B cell (primary cell): Measurements from ENCODE around the gene NRG2.

Experiments used
- EZH2 ChIP-seq: IDR thresholded peaks from 2 replicates; pipeline ENCODE4 v1.6.1; 2012; ENCODE audit warnings: borderline replicate concordance, low read depth, mild to moderate bottlenecking, moderate library complexity, low read length; ENCODE audit not compliant: insufficient read depth, poor library complexity, severe bottlenecking
- TF ChIP-seq, protein P1 (sequence below): fragments of 200-600 bp; IDR thresholded peaks from one replicate; pipeline ENCODE4 v1.8.0; 2022; ENCODE audit warnings: antibody characterized with exemption, mild to moderate bottlenecking

DNA sequence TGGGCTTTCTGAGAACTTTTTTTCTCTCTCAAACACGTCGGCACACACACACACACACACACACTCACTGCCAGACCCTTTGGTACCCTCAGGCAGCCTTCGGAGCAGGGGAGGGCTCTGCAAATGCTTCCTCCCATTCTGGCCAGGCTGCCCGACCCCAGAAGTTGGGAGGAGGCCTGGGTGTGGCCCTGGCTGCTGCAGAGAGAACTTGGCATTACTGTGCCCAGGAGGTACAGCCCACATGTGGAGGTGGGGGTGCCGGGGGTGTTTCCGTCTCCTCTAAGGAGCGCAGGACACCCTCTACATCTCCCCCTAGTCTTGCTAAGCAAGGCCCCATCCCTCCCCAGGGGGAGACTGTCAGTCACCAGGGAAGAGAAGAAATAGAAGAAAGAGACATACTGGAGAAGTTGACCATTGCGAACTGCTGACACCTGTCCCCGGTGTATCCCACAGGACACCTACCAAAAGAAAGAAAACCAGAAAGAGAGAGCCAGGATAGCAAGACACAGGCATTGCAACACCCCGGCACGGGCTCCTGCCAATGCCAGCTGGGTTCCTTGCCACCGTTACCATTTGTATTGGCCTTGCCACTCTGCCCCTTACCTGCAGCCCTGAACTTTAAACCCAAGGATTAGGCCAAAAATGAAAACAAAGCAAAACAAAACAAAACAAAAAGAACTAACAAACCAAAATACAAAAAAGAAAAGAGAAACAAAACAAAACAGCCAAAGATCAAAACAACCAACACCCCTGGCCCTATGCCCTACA, 178.2 kb downstream of the NRG2 start:
- TF ChIP-seq, protein P1, sequence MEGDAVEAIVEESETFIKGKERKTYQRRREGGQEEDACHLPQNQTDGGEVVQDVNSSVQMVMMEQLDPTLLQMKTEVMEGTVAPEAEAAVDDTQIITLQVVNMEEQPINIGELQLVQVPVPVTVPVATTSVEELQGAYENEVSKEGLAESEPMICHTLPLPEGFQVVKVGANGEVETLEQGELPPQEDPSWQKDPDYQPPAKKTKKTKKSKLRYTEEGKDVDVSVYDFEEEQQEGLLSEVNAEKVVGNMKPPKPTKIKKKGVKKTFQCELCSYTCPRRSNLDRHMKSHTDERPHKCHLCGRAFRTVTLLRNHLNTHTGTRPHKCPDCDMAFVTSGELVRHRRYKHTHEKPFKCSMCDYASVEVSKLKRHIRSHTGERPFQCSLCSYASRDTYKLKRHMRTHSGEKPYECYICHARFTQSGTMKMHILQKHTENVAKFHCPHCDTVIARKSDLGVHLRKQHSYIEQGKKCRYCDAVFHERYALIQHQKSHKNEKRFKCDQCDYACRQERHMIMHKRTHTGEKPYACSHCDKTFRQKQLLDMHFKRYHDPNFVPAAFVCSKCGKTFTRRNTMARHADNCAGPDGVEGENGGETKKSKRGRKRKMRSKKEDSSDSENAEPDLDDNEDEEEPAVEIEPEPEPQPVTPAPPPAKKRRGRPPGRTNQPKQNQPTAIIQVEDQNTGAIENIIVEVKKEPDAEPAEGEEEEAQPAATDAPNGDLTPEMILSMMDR, result no peak
- TF ChIP-seq EZH2, result no peak
